Measurements from ENCODE around the gene CACUL1.

- TF ChIP-seq POLR2A (IDR thresholded peaks at IDR 0.05; ENCODE audit: low read length) (no peak), GATA1 (IDR thresholded peaks at IDR 0.05; ENCODE audit: low read depth, low read length) (no peak)
These were observed 1.2 kb downstream of the CACUL1 start for GRCh38 chr10:118753331-118754228.

Measured in erythroblast (primary cell).